ENCODE measurements around the gene ICE2. TPM values are rescaled to one million over a fixed set of nuclear protein-coding genes. Genes with fewer than 3 reads are reported as not detected.

ICE2 gene
- total RNA-seq, 1 donor from 2014 or later, result 41.8 TPM

GRCh38 chr15:60391722-60392315 is 87.1 kb downstream of the ICE2 start:
- no peak for DNase-seq (ENCODE audit: extremely low read depth, low read depth, low spot score)

- no peak for DNase-seq (ENCODE audit: extremely low read depth, low read depth, low spot score)
Observed at GRCh38 chr15:60390871-60391501, 88.0 kb downstream of the ICE2 start.

- DNase-seq (ENCODE audit: extremely low read depth, low read depth, low spot score), result no peak
Observed at GRCh38 chr15:60390231-60390630, 88.7 kb downstream of the ICE2 start.

- no peak for DNase-seq (ENCODE audit: extremely low read depth, low read depth, low spot score)
Observed at GRCh38 chr15:60389261-60390077, 89.5 kb downstream of the ICE2 start.

GRCh38 chr15:60387321-60387720 is 91.6 kb downstream of the ICE2 start:
- DNase-seq (ENCODE audit: extremely low read depth, low read depth, low spot score), result no peak

- no peak for DNase-seq (ENCODE audit: extremely low read depth, low read depth, low spot score)
Observed at GRCh38 chr15:60386615-60387014, 92.3 kb downstream of the ICE2 start.

GRCh38 chr15:60385620-60386552 is 93.1 kb downstream of the ICE2 start:
- DNase-seq (ENCODE audit: extremely low read depth, low read depth, low spot score), result no peak

GRCh38 chr15:60384526-60385126 is 94.3 kb downstream of the ICE2 start:
- DNase-seq (ENCODE audit: extremely low read depth, low read depth, low spot score), result no peak

- no peak for DNase-seq (ENCODE audit: extremely low read depth, low read depth, low spot score)
Observed at GRCh38 chr15:60384053-60384452, 94.9 kb downstream of the ICE2 start.

GRCh38 chr15:60382773-60383674 is 95.9 kb downstream of the ICE2 start:
- no peak for DNase-seq (ENCODE audit: extremely low read depth, low read depth, low spot score)

GRCh38 chr15:60381148-60381788 is 97.7 kb downstream of the ICE2 start:
- DNase-seq (ENCODE audit: extremely low read depth, low read depth, low spot score), result no peak

GRCh38 chr15:60379525-60380274 is 99.2 kb downstream of the ICE2 start:
- no peak for DNase-seq (ENCODE audit: extremely low read depth, low read depth, low spot score)

- DNase-seq (ENCODE audit: extremely low read depth, low read depth, low spot score), result no peak
Observed at GRCh38 chr15:60379185-60379524, 99.8 kb downstream of the ICE2 start.

- no peak for DNase-seq (ENCODE audit: extremely low read depth, low read depth, low spot score)
Observed at GRCh38 chr15:60376677-60377095, 102.3 kb downstream of the ICE2 start.

- DNase-seq (ENCODE audit: extremely low read depth, low read depth, low spot score), result no peak
Observed at GRCh38 chr15:60375306-60375705, 103.6 kb downstream of the ICE2 start.

GRCh38 chr15:60374628-60375081 is 104.3 kb downstream of the ICE2 start:
- no peak for DNase-seq (ENCODE audit: extremely low read depth, low read depth, low spot score)

- DNase-seq (ENCODE audit: extremely low read depth, low read depth, low spot score), result no peak
Observed at GRCh38 chr15:60374209-60374608, 104.7 kb downstream of the ICE2 start.

- DNase-seq (ENCODE audit: extremely low read depth, low read depth, low spot score), result no peak
Observed at GRCh38 chr15:60373745-60374144, 105.2 kb downstream of the ICE2 start.
